Lower leg skin (tissue), 4 donors: ENCODE data around the gene HEMGN. TPM values are rescaled to one million over a fixed set of nuclear protein-coding genes. Genes with fewer than 3 reads are reported as not detected.
"Not testable (repeated sequence)": the region's sequence is repeated elsewhere in the genome, so short reads cannot be mapped to it uniquely, and the experiment has no call there.

Experiments used
- DNase-seq, 2 donors: peaks; one replicate each; pipeline ENCODE4 v3.0.0-alpha.2; 2019; ENCODE audit warnings: low spot score in 2 of 2
- H3K4me3 ChIP-seq: fragments of 200-600 bp; sonication (generic); 2 replicates; pipeline ENCODE4 v1.5.1; 2017; ENCODE audit warnings: mild to moderate bottlenecking, low read depth; ENCODE audit not compliant: poor library complexity, severe bottlenecking
- CTCF ChIP-seq, 3 donors: fragments of 450-650 bp; IDR thresholded peaks; one replicate each; pipeline ENCODE4 v1.5.1; 2016; ENCODE audit warnings: antibody characterized with exemption in 3 of 3, mild to moderate bottlenecking in 3 of 3, moderate library complexity in 2 of 3
- POLR2A ChIP-seq, 2 donors: fragments of 450-650 bp; IDR thresholded peaks; one replicate each; pipeline ENCODE4 v1.6.1; 2016 to 2017; ENCODE audit warnings: antibody characterized with exemption in 2 of 2, mild to moderate bottlenecking in 1 of 2, moderate library complexity in 1 of 2
- WGBS, 2 donors: methylation state at CpG; one replicate each; pipeline ENCODE4 v1.1.5; 2018; 5-methylcytosine and 5-hydroxymethylcytosine counted together
- intact Hi-C: fragments of 100-400 bp; cut with DNase I; formaldehyde crosslinking; loops from one replicate; pipeline ENCODE4 v1.15.0; 2023; ENCODE audit warnings: low total_unique reads
- total RNA-seq, 4 donors: library from RNA; depleted of rRNA; stranded (reverse); fragments of >200 nt; gene quantifications; one replicate each; pipeline ENCODE4 v1.1.0, GENCODE V29; 2016

HEMGN gene
- total RNA-seq, 4 donors from 2014 or later = 0.08 TPM; not detected in 3

- no peak overlapping the region for H3K4me3 ChIP-seq
- WGBS, 2 donors = 93 to 94% methylated on average over 2 of the region's 2 CpGs
- TF ChIP-seq POLR2A (IDR thresholded peaks at IDR 0.05) (no peak), CTCF (IDR thresholded peaks at IDR 0.05) (no peak)
- intact Hi-C loops = no loop called here
- no peak for DNase-seq
Measured at GRCh38 chr9:97961361-97961760, 23.4 kb upstream of the HEMGN start.

GRCh38 chr9:97960678-97961328 is 22.8 kb upstream of the HEMGN start:
- 87 to 90% methylated on average over 9 of the region's 9 CpGs for WGBS, 2 donors
- DNase-seq, H3K4me3 ChIP-seq, intact Hi-C loops: not testable (repeated sequence)

- TF ChIP-seq CTCF (IDR thresholded peaks at IDR 0.05) (no peak), POLR2A (IDR thresholded peaks at IDR 0.05) (no peak)
- no peak overlapping the region for H3K4me3 ChIP-seq
- no peak for DNase-seq
- intact Hi-C loops = no loop called here
Measured at GRCh38 chr9:97959585-97959984, 21.6 kb upstream of the HEMGN start.

- DNase-seq = no peak
- TF ChIP-seq CTCF (IDR thresholded peaks at IDR 0.05) (no peak), POLR2A (IDR thresholded peaks at IDR 0.05) (no peak)
- intact Hi-C loops = no loop called here
- WGBS, 2 donors = 73 to 80% methylated on average over 5 of the region's 5 CpGs
- H3K4me3 ChIP-seq = no peak overlapping the region
Measured at GRCh38 chr9:97958812-97959511, 21.0 kb upstream of the HEMGN start.

- TF ChIP-seq POLR2A (IDR thresholded peaks at IDR 0.05) (no peak), CTCF (IDR thresholded peaks at IDR 0.05) (no peak)
- no peak overlapping the region for H3K4me3 ChIP-seq
- intact Hi-C loops = no loop called here
- no peak for DNase-seq
Measured at GRCh38 chr9:97956331-97956730, 18.4 kb upstream of the HEMGN start.

- no peak overlapping the region for H3K4me3 ChIP-seq
- peak in 1 of 2 donors; percentile 15 for DNase-seq
- intact Hi-C loops = no loop called here
- TF ChIP-seq CTCF (IDR thresholded peaks at IDR 0.05) = peak in 1 of 3 donors; percentile 17
- no peak for TF ChIP-seq POLR2A (IDR thresholded peaks at IDR 0.05)
Measured at GRCh38 chr9:97954550-97954989, 16.6 kb upstream of the HEMGN start.

GRCh38 chr9:97950873-97951272 is 12.9 kb upstream of the HEMGN start:
- DNase-seq, intact Hi-C loops: not testable (repeated sequence)
- WGBS, 2 donors = 86 to 90% methylated on average over 4 to 5 of the region's 5 CpGs

GRCh38 chr9:97947094-97947493 is 9.1 kb upstream of the HEMGN start:
- 64 to 76% methylated on average over 2 of the region's 2 CpGs for WGBS, 2 donors
- DNase-seq, intact Hi-C loops: not testable (repeated sequence)

More at GRCh38 chr9:97950873-97951272, 12.9 kb upstream of the HEMGN start:
- H3K4me3 ChIP-seq = not testable (repeated sequence)

GRCh38 chr9:97945470-97945869 is 7.5 kb upstream of the HEMGN start:
- H3K4me3 ChIP-seq, DNase-seq, intact Hi-C loops: not testable (repeated sequence)
- 86 to 88% methylated on average over 2 of the region's 2 CpGs for WGBS, 2 donors

More at GRCh38 chr9:97947094-97947493, 9.1 kb upstream of the HEMGN start:
- not testable (repeated sequence) for H3K4me3 ChIP-seq
